DMS 273 (cell line): ENCODE data around the gene RYR1.

Source experiments
- DNase-seq: peaks from one replicate; lab custom pipeline; 2025; ENCODE audit not compliant: unreplicated experiment; lab: John Stamatoyannopoulos, UW

The RYR1 gene

GRCh38 chr19:38433268-38433733 is at the start of gene RYR1:
Gene RYR1 (plus strand): TSS chr19:38433691. CDS start chr19:38433830, 139 bp downstream.
- DNase-seq: peak; percentile 74

- DNase-seq: no peak
Measured at GRCh38 chr19:38383743-38384142, 49.7 kb upstream of the RYR1 start.

DNA sequence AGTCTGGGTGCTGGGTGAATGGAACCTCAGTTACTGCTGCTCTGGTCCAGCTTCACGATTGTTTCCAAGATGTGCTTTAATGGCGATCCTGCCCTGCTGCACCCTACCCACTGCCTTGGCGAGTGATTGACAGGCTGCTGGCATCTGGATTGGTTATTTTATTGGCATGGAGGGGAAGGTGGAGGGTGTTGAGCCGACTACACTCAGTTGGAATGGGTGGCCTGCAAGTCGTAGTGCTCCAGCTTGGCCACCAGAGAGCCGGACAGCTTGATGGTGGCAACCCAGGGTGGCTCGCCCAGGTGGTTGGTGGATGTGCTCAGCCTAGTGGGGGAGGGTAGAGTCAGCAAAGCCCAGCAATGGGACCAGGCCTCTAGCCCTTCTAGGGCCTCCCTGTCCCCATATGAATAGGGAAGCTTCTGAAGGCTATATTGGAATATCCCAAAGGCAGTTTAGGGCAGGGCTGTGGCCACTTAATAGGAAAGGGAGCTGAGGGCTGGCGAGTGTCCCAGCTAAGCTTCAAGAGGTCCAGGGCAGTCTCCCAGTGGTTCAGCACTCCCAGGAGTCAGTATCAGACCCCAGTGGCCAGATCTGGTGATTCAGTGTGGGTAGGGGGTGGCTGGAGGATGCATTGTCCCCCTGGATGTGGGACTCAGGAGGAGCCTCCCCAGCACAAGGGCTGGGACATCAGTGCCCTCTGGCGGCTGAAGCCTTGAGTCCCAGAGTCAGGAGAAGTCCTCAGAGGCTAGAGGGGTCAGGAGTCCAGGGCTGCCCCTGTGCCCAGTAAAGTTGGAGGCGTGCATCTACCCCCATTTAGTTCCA is 49.1 kb upstream of the RYR1 start:
- DNase-seq: peak; percentile 65

GRCh38 chr19:38385057-38385803 is 48.3 kb upstream of the RYR1 start:
- no peak for DNase-seq

- no peak for DNase-seq
Measured at GRCh38 chr19:38385804-38386257, 47.7 kb upstream of the RYR1 start.

DNA sequence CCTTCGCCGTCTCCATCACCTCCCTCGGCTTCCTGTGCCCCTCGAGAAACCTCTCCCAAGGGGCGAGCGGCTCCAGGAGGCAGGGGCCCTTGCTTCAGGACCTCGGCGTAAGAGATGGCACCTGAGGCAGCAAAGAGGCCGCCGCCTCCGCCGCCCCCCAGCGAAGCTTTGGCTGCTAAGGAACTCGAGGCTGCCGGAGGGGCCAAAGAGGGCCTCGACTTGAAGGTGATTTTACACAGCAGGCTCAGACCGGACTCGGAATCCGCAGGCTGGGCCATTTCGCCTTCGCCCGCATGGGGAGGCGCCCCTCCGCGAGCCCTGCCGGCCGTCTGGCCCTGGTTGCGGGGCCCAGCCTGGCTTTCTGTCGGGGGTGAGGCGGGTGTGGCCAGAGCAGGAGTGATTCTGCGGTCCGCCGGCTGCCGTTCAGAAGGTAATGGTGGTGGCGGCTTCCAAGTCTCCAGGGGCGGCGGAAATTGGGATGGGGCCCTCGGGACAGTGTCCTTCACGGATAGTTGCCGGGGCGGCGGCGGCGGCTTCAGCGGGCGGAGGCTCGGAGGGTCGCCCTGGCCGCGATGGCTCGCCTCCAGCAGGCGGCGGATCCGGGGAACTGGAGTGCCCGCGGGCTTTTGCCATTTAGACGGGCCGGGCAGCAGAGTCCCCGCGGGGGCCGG is 47.1 kb upstream of the RYR1 start:
- DNase-seq: peak; percentile 57

- peak; percentile 72 for DNase-seq
Measured at GRCh38 chr19:38386971-38387549, 46.4 kb upstream of the RYR1 start.

- DNase-seq: peak; percentile 88
Measured at GRCh38 chr19:38387550-38388348, 45.7 kb upstream of the RYR1 start, which contains the start of gene GGN. Gene GGN (minus strand): TSS chr19:38388034. CDS start chr19:38387261, 773 bp downstream.

- peak; percentile 61 for DNase-seq
Measured at GRCh38 chr19:38388349-38389100, 45.0 kb upstream of the RYR1 start, which contains the start of gene SPRED3. Gene SPRED3 (plus strand): TSS chr19:38388697. CDS start chr19:38390303, 1,606 bp downstream.

- DNase-seq: peak; percentile 40
Measured at GRCh38 chr19:38389101-38389925, 44.2 kb upstream of the RYR1 start.

DNA sequence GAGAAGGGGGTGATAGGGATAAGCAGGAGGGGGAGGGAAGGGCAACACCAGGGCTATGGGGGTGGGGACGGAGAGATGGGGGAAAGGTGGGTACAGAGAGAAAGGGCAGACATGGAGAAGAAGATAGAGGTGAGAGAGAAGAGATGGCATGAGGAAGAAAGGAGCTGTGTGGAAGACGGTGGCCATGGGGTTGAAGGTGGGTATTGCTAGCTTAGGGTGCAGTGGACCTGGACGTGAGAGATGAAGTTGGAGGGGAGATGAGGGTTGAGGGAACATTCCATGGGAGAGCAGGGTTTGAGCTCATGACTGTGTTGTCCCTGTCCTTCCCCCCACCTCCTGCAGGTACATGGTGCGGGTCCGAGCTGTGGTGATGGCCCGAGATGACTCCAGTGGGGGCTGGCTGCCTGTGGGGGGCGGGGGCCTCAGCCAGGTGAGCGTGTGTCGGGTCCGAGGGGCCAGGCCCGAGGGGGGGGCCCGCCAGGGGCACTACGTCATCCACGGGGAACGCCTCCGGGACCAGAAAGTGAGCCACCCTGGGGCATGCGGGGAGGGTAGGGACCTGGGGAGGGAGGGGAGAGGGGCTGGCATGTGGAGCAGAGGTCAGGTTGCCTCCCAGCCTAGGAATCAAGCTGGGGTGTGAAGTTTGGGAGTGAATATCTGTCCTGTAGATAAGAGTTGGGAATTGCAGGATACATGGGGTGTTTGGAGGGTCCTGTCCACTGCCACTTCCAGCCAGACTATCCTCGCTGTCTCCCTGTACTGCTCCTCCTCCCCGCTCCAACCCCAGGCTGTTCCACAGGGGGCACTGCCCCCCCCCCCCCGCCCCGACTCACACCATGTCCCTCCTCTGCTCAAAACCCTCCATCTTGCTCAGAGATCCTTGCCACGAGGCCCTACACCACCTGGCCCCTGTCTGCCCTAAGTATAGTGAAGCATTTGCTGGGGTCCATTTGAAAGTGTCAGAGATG is 43.2 kb upstream of the RYR1 start:
- DNase-seq: no peak

GRCh38 chr19:38391911-38392464 is 41.5 kb upstream of the RYR1 start:
- DNase-seq: no peak

DNA sequence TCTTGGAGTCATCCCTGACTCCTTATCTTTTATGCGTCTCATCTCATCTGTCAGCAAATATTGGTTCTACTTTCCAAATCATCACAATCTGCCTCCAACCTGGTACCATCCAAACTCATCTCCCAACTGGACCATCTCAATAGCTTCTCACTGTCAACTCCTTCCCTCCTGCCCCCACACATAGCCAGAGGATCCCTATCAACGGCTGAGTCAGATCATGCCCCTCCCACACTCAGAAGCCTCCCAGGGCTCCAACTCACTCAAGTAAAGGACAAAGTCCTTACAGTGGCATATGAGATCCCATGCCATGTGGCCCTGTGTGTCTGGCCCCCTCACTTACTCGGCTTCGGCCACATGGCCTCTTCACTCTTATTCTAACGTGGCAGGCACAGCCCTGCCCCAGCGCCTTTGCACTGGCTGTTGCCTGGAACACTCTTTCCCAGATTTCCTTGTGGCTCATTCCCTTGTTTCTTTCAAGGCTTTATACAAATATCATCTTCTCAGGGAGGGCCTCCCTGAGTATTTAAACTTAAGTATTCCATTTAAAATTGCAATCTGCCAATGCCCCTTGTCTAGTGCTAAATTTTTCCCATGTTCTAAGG is 40.7 kb upstream of the RYR1 start:
- peak; percentile 36 for DNase-seq

GRCh38 chr19:38394488-38394887 is 39.0 kb upstream of the RYR1 start:
- peak; percentile 79 for DNase-seq

DNA sequence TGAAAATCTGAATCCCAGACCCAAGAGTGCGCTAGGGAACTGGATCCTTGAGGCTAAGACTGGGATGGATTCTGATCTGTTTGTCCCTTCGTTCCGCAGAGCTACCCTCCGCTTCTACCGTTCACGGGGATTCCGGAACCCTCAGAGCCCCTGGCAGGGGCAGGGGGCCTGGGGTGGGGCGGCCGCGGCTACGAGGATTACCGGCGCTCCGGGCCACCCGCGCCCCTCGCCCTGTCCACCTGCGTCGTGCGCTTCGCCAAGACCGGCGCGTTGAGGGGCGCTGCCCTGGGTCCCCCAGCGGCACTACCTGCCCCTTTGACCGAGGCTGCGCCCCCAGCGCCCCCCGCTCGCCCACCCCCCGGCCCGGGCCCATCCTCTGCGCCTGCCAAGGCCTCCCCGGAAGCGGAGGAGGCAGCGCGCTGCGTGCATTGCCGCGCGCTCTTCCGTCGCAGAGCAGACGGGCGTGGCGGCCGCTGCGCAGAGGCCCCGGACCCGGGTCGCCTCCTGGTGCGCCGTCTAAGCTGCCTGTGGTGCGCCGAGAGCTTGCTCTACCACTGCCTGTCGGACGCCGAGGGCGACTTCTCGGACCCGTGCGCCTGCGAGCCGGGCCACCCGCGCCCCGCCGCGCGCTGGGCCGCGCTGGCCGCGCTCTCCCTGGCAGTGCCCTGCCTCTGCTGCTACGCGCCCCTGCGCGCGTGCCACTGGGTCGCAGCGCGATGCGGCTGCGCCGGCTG is 37.9 kb upstream of the RYR1 start:
- peak; percentile 54 for DNase-seq

- DNase-seq: no peak
Measured at GRCh38 chr19:38399081-38399480, 34.4 kb upstream of the RYR1 start.
